Astrocyte of the hippocampus (primary cell): ENCODE measurements around the gene HPF1.
"Not testable (repeated sequence)": the region's sequence is repeated elsewhere in the genome, so short reads cannot be mapped to it uniquely, and the experiment has no call there.

Experiments
- DNase-seq: peaks from one replicate; pipeline ENCODE4 v3.0.0; 2011; ENCODE audit warnings: low read depth, low spot score

Gene HPF1

DNA sequence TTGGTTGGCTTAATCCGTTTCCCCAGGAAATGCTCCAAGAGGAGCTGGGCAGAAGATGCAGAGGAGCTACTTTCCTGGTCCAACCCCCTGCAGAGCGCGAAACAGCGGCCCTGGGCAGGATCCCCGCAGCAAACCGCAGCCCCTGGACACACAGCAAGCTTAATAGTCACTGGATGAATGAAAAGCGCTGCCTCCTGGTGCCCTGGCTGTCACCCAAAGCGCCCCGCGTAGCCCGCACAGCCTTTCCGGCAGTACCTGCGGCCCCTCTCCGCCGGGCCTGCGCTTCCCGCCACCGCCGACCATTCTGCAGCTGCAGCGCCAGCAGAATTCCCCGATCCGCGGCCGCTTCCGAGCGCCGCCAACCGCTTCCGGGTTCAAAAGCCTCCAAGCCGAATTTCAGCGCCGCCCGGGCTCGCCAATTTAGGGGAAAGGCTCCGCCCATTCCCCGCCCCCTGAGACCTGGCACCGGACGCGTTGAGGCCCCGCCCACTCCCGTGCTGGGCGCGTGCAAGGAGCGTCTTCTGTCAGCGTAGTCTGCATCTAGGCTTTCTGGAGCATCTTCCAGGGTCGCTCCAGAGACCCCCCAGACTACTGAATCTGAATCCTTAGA is at the start of gene HPF1:
TSS of gene HPF1 (minus strand) at position 370 of the 610 bp plus-strand sequence. CDS start at position 303, 67 bp downstream.
- peak; percentile 91 for DNase-seq

DNA sequence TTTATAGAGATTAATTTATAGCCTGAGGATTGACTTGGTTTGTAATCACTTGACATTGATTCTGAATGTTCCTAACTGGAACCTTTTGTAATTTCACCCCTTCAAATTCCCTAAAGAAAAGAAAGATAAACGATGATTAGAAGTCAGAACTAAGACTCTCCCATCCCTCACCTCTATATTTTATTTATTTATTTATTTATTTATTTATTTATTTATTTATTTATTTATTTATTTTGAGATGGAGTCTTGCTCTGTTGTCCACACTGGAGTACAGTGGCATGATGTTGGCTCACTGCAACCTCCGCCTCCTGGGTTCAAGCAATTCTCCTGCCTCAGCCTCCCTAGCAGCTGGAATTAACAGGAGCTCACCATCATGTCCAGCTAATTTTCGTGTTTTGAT is 49.0 kb upstream of the HPF1 start:
- DNase-seq: not testable (repeated sequence)

DNA sequence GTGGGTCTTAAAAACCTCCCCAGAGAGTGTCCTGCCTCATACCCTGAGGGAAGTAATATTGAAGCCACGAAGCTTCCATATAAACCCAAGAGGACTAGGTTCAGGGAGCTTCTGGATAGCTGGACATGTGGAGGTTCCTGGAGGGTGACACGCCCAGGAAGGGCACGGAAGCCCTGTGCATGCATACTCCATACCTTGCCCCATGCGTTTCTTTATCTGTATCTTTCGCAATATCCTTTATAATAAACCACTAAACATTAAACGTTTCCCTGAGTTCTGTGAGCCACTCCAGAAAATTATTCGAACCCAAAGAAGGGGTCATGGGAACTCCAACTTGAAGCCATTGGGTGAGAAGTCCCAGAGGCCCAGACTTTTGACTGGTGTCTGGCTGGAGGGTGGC is 45.7 kb upstream of the HPF1 start:
- DNase-seq: no peak

DNA sequence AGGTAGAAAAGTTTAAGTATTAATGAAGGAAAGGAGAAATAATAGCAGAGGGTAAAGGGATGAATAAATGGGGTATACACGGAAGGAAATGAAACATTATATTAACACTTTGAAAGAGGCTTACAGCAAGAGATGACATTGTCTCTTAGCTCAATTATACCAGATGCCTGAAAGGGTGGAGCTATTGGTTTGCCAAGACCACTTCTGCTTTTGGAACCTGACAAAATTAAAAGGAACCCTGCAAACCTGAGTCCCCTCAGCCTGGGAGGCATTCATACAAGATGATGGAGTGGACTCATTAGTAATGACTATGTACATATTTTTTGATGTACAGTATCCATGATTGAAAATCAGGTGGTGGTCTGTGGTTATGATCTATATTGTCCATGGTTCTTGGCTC is 45.1 kb upstream of the HPF1 start:
- no peak for DNase-seq

DNA sequence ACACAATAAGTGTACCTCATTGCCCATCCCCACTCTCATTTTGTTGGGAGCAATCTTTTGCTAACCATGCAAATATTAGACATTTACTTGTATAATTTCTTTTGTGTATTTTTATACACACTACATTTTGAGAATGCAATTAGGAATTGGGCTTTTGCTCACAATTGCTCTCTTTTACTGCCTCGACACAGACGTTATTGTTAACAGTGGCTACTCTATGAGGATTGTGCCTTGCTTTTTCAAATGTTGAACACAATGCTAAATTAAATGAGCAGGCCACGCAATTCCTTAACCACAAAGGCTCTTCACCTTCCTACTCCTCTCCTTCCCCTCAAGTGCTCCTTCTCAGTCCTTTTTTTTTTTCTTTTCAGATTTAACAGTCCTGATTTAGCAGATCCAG is 42.8 kb upstream of the HPF1 start:
- no peak for DNase-seq

DNA sequence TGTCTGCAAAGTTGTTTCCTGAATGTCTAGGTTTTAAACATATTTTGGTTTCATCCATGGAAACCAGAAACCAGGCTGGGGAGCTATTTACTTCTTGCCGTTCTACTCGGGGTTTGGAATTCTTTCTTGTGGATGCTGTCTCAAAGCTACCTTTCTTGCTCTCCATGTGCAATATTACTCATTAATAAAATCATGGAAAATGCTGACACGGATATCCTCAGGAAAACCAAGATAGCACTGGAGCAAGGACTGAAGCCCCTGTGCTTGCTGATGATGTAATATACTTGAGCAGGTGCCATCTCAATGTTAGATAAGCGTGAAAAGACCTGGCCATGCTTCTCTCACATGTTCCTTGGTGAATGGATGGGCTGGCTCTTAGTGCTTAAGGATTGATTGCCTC is 41.5 kb upstream of the HPF1 start:
- no peak for DNase-seq

DNA sequence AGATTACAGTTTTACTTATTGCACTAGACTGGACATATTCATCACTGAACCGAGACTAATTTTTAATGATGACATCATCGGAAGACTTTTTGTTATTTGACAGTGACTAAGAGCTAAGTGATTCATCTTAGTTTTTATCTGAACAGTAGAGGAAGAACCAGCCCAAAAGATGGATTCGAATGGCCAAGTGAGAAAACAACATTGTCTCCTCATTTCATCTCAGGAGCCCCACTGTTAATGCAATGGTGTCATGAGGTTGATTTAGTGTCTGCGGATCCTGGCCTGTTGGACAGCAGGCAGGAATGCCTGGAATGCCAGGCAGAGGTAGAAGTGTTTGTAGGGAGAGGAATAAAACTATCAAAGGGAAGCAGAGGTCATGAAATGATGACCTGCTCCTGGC is 37.8 kb upstream of the HPF1 start:
- DNase-seq: peak; percentile 41

DNA sequence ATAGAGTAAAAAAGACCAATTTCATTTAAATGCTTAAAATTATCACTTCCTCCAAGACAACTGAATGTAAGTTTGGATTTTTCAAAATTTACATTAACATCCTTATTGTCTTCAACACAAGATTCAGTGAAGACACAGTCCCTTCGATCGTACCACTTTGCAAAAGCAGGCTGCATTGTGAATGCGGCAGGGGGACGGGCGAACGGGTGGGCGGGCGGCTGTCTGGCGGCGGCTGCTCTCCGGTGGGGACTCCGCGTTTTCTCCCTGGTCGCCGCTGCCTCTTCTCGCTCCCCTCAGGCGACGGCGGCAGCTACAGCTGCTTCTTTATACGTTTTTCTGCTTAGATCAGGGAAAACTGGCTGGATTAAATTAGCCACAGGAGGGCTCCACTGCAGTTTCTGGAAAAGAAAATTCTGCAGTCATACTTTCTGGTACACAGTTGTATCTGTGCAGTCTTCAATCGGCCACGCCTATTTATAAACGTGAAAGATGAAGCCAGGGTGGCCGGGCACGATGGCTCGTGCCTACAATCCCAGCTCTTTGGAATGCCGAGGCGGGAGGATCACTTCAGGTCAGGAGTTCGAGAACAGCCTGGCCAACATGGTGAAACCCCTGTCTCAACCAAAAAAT is 33.9 kb upstream of the HPF1 start:
- peak; percentile 81 for DNase-seq

DNA sequence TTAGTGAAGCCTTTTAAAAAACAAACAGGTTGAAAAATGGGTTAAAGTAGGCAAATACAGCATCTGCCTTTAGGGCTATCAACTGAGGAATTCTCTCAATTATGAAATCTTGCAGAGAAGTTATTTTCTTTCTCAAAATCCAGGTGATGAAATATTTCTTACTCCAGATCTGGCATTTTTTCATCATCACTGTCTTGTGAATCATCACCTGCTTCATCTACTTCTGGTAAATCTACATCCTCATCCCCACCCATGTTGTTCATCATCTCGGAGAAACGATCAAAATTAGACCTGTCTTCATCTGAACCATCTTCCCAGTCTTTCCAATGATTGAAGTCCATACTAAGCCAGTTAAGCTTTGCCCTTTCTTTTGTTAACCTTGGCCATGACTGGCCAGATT is 33.3 kb upstream of the HPF1 start:
- no peak for DNase-seq

DNA sequence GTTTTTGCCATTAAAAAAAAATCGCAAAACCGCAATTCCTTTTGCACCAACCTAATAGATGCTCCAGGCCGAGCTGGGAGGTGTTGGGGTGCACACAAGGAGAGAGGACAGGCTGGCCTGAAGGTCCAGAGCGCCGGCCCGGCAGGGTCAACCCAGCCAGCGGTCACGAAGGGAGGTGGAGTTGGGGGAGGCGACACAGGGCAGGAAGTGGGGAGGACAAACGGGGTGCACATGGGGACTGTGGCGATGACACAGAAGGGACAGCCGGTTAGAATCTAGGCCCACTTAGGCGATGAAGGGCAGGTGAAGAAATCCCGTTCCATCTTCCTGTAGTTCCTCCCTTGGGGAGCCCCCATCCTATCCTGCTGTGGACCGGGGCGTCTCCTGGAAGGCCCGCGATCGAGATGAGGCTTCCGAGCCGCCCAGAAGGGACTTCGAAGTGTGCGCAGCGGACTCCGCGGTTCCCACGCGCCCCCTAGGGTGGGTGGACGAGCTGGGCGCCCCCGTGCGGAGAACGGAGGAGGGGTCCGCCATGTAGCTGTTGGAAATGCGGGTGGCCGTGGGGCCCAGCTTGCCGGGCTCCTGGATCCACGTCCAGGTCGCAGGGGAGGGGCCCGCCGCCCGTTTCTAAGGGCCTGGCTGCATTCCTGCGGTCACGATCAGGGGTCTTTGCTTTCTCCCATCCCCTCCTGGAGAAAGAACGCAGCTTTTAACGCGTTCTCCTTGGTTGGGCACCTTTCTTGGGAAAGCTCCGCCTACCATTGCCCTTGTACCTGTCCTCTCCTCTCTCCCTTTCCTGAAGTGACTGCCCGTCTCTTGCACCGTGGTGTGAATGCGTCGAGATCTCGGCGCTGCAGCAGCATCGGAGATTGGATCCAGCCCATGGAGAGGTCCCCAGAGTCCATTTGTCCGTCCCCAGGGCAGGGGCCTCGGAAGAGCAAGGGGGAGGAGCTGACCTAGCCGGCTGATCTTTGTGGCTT is 17.0 kb upstream of the HPF1 start:
- DNase-seq: peak; percentile 25

DNA sequence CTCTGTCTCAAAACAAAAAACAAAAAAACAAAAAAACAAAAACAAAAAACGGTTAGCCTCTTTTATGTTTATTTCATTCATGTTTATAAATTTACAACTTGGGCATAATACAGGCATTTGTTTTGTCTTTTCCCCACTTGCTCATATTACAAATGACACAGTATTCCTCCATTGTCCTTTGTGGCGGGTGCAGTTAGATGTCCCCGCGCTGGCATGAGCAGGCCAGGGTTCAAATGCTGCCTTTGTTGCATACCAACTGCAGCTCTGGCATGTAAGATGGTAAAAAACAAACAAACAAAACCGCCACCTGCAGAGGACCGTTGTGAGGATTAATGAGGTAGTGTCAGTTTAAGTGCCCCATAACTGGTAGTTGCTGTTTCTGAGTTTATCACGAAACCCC is 16.1 kb upstream of the HPF1 start:
- no peak for DNase-seq

DNA sequence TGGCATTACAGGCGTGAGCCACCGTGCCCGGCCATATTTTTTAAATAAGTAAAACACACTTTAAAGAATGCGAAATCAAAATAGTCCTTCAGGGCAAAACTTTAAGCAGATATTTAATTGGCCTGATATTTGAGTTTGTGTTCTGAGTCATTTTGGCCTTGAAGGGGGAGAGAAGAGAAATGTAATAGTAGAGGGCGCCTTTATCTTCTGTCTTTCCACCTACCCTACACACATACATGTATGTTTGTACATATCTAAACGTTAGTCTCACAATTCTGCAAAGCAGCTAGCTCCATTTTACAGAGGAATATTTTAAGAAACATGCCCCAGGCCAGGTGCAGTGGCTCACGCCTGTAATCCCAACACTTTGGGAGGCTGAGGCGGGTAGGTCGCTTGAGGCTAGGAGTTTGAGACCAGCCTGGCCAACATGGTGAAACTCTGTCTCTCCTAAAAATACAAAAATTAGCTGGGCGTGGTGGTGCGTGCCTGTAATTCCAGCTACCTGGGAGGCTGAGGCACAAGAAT is 13.9 kb upstream of the HPF1 start:
- DNase-seq: not testable (repeated sequence)

DNA sequence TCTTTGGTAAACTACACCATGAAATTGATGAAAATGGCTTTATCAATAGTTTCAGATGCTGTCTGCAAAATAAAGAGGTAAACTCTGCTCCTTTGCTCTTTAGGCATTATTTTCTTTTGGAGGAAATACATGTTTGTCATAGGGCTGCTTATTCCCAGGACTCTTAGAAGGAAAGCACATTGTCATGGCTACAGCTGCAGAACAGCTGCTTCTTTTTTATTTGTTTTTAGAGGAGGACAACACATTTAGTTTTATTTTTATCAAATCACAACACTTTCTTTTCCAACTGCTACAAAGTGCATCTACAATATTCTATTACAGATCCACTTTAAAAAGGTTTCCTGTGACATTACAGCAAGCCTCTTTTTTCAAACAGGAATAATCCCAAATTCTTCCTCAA is 12.7 kb upstream of the HPF1 start:
- DNase-seq: no peak

DNA sequence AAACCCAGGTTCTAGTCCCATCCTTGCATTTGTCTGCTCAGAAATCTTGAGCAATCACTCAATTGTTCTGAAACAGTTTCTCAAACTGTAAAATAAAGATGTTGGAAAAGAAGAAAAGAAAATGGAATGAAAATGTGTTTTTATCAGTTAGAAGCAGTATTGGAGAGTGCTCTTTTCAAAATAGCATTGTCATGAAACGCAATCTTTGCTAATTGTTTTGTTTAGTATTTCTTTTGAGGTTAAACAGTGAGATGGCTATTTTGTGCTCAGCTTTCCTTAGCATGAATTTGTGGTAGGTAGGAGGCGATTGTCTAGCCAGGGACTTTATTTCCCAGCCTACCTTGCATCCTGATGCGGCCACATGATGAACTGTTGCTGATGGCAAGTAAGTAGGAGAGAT is 10.6 kb upstream of the HPF1 start:
- no peak for DNase-seq

DNA sequence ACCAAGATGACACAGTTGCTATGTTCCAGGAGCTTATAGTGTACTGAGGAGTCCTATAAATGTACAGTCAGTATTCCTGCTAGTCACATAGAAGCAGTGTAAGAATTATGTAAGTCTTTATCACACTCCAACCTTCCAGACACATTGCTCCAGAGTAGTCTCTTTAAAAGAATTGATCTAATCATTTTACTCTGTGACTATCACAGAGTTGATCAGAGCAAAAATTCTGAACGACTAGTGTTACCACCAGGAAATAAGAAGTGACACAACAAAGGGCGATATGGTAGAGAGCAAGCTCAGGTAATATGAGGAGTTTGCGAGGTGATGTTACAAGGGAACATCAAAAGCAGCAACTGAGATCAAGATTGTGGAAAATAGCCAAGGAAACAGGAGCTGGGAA is 9.0 kb upstream of the HPF1 start:
- DNase-seq: no peak

DNA sequence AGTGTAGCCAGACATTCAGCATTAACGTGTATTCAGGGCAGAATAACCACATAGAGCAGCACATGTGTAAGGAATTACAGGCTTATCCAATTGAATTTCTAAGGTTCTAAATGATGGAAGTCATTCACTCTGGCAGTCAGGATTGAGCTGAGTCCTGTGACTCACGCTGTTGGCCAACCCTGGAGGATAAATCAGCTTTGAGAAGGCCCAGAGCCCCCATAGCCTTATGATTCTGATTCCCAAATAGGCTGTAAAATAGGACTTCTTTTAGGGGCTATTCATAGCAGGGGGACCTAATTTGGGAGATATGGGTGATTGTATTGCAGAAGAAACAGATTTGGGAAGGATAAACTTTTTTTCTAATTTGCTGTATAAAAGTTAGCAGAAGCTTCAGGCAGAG is 8.1 kb upstream of the HPF1 start:
- DNase-seq: no peak

DNA sequence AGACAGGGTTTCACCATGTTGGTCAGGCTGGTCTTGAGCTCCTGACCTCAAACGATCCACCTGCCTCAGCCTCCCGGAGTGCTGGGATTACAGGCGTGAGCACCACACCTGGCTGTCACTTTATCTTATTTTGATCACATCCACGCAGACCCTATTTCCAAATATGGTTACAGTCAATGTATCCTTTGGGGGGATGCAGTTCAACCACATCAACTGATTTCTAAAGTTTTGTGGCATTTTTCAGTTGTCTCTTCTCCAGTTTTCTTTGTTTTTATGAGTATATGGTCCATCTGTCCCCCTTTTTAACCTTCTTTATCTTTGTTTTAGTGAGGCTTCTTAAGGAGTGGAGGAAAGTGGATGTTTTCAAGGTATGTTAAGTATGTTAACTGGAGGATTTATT is 4.1 kb upstream of the HPF1 start:
- no peak for DNase-seq

DNA sequence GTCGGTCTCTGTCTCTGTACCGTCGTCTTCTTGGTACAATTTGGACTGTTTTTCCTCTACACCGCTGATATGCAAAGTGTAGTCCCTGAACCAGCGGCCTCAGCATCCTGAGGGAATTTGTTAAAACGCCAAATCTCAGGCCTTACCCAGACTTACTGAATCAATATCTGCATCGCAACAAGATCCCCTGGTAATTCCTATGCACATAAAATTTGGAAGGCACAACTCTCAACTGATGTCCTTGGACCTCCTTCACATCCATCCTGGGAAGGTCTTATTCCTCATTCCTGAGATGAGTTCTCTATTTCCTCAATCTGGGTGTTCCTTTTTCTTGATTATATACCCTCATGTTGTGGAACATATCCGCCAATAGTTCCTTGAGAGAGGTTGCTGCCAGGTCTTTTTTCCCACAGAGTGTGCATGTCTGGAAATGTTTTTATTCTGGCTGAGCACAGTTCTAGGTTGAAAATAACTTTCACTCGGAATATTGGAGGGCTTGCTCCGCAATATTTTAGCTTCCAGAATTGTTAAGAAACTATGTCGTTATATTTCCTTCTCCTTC is 738 bp upstream of the HPF1 start:
- no peak for DNase-seq

DNA sequence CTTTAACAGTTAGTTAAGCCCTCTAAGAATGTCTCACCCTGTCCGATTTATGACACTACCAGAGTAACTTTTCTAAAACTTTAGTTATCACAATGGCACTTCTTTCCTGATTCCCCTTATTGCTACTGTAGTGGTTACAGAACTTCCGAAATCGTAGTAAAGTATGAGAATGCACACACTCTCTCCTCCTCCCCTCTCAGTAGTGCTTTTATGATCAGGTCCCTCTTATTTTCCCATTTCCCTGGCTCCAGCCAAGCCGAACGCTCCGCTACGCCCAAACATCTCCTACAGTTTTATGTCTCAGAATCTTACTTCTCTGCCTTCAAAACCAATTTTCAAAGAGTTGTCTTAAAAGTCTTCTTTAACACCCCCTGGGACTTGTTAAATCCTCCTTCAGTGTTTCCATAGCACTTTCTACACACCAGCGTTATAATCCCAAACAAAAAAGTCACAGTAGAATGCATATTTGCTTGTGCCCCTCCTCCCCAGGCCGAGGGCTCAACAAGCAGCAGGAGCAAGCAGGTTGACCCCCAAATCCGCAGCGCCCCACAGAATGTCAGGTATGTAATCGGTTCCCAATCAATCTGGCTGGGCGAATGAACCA is 671 bp downstream of the HPF1 start:
- peak; percentile 15 for DNase-seq

DNA sequence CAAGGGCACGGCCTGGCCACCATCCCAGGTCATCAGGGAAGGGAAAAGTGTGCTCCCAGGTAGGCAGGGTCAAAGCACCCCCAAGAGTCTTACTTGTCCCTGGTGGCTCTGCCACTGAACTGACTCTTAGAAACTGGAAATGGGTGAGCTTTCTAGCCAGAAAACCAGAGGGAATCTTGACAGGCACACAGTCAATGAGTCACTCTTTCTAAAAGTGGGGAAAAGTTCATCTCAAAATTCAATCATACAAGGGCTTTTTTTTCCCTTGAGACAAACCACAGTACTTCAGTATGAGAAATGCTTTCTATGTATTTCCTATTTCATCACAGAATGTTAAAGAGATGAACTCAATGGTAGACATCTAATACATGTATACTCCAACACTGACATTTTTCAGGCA is 12.5 kb downstream of the HPF1 start:
- peak; percentile 50 for DNase-seq

DNA sequence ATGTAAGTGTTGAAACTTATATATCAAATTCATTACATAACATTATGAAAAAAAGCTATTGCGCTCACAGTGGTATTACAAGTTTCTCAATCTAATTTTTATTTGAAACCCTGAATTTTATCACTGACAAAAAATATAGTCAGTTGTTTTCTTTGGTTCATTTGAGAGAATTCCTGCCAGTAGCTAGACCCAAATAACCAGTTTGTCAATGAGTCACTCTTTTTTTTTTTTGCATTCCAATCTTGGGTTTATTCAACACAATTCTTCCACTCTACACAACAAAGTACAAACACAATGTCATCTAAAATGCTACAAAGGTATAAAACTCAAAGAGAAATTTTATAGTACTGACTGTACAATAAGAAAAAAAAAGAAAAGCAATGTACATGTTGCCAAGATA is 13.1 kb downstream of the HPF1 start:
- DNase-seq: peak; percentile 24

DNA sequence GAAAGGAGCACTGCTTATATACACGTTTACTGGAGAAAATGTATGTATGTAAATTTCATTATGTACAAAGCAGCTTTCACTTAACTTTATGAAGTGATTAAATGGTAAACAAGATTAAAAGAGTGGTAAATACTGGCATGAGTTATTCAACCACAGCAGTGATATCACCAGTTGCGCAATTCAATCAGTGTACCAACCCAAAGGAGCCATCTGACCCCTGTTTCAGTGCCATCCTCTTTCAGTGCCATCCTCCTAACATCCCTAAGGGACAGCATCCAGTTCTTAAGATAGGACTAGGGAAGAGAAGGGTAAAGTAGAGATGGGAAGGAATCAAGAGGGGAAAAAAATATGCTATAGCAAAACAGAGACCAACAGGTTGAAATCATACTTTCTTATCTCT is 16.2 kb downstream of the HPF1 start:
- DNase-seq: no peak
